HPDE6-E6E7 (cell line): ENCODE results near the gene NDUFB3.

Experiments
- DNase-seq: peaks from one replicate; pipeline ENCODE4 v3.0.0; 2011; ENCODE audit warnings: missing footprints; ENCODE audit errors: extremely low spot score

NDUFB3 gene

DNA sequence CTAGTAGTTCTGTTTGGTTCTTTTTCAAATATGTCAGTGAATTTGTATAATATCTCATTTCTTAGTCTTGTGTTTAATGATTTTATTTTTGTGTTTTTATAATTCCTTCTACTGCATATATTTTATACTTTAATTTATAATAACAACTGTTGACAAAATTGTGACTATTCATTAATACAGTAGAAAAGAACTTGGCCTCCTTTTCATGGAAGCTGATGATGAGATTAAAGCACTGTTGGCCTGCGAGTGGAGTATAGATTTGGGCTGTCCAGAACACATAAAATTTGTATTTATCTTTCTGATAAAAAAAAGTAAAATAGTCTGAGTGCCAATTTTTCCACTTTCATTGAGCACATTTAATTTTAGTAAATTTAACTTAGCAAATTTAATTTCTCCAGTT lies 56.2 kb downstream of the NDUFB3 start:
- DNase-seq, result no peak

DNA sequence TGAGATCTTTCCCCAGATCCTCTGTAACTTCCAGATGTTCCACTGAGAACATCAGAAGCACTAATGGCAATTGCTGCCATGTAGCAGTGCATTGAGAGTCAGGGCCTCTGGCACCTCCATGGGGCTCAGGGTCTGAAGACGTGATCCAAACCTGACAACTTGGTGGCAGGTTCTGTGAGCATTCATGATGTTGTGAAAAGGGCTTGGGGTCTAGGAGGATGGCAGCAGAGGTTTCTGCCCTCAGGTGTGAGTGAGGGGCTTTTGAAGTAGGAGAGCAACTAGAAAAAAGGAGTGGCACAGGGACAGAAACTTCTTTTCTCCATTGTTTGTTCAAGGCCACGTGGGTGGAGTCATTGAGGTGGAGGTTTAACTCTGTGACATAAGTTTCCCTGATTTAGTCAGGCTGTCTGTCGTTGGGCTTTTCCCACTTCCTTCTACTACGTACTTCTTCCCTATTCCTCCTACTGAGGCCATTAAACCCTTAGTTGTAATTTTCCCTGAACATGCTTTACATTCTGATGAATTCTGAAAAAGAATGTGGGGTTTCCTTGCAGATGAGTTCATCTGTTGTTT lies 57.2 kb downstream of the NDUFB3 start:
- DNase-seq, result no peak

DNA sequence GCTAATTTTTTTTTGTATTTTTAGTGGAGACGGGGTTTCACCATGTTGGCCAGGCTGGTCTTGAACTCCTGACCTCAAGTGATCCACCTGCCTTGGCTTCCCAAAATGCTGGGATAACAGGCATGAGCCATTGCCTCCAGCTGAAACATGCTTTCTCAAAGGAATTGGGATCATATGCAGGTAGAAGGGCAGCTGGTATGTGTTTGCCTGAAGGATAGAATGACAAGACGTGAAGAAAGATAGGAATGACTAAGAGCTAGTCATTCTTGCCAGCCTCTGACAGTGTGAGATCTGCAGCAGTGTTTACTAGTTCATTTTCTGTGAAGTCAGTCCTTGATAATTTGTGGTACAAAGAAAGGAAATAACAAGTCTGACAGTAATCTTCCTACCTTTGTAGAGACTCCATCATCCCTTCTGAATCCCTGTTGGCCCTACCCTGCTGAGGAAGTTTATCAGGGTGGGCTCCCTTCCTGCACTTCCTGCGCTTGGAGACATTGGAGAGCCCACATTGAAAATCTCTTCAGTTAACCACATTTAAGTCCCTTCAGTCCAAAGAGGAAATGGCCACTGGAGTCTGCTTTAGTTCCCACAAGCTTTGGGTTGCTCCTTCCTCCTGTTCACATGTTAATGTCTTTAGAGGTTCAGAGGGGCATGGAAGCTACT lies 58.9 kb downstream of the NDUFB3 start:
- DNase-seq, result no peak

DNA sequence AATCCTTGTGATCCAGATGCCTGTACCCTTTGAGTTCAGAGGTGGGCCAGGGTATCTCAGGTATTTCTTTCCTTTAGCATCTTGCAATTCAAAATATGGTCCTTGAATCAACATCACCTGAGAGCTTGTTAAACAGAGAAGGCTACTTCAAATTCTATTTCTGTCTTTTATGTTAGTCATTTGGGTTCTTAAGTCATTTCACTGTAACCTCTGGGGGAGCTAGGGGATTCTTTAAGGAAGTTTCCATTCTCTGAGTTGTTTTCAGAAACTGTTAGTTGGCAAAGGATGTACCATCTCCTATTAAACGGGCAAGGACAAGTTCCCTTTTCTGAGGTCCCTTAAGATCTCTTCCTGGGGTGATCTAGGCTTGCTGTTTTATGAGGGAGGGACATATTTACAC lies 60.7 kb downstream of the NDUFB3 start:
- DNase-seq, result no peak
